Measurements from ENCODE around the gene KIAA1549. TPM values are rescaled to one million over a fixed set of nuclear protein-coding genes. Genes with fewer than 3 reads are reported as not detected.

The KIAA1549 gene
- total RNA-seq, 1 experiment from 2014 or later, result 6.0 TPM

DNA sequence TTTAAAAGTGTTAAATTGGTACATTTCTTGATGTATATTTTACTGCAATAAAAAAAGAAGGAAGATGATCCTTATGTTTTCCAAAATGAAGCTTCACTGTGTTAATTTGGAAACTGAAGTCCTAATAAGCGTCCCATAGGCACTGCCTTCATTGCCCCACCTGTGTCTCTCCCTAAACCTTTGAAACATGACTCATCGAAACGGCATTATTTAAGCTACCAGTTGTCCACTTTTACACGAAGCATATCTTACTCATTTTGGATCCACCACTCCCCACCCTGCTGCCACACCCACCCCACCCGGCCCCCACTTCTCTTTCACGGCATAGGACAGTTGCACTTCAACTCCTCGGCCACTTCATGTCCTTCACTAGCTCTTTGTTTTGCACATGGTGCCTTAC is 85.5 kb downstream of the KIAA1549 start:
- DNase-seq, result no peak
- Histone ChIP-seq H3K36me3 (replicated peaks; ENCODE audit: control insufficient read depth, insufficient read depth, low read length) (peaks cover 5% of the 10 kb centered on the region), H3K4me3 (ENCODE audit: insufficient read depth, low read depth, low read length) (no peak overlapping the region), H3K27me3 (ENCODE audit: control insufficient read depth, insufficient read depth, low read length) (no peaks in the 10 kb centered on the region)

DNA sequence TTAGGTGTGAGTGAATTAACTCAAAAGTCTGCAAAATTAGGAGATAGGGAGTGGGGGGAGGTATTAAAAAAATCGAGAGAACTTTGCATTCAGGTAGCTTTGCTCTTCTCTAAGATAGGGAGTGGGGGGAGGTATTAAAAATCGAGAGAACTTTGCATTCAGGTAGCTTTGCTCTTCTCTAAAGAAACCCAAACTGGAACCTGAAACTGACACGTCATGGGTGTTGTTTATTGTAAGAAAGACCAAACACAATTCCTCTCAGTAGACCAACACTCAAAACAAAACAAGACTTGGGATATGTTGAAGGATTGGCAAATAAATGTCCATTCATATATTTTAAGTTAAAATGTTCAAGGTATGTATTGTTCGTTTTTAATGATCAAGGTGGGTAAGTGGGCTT is 87.9 kb downstream of the KIAA1549 start:
- DNase-seq, result no peak
- H3K4me3 ChIP-seq (ENCODE audit: insufficient read depth, low read depth, low read length), result no peak overlapping the region
- H3K27me3 ChIP-seq (ENCODE audit: control insufficient read depth, insufficient read depth, low read length), result no peaks in the 10 kb centered on the region
- peaks cover 5% of the 10 kb centered on the region for H3K36me3 ChIP-seq (replicated peaks; ENCODE audit: control insufficient read depth, insufficient read depth, low read length)

DNA sequence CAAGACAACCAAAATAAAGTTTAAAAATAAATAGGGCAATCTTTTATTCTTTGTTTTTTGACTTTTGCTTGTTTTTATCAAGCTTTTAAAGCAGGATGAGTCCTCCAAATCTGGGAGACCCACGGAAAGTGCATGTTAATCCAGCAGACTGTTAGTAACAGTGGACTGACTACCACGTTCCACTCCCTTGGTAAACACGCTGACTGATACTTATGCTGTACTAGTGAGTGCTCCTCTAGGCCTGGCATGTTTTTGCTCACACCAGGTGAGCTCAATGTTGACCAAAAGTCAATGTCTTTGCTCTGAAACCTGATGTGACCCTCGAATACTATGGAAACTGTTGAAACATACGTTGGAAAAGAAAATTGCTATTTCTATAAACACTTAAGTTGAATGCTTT is 88.4 kb downstream of the KIAA1549 start:
- DNase-seq, result no peak
- H3K4me3 ChIP-seq (ENCODE audit: insufficient read depth, low read depth, low read length), result no peak overlapping the region
- H3K36me3 ChIP-seq (replicated peaks; ENCODE audit: control insufficient read depth, insufficient read depth, low read length), result peaks cover 5% of the 10 kb centered on the region
- no peaks in the 10 kb centered on the region for H3K27me3 ChIP-seq (ENCODE audit: control insufficient read depth, insufficient read depth, low read length)

- no peak for DNase-seq
- Histone ChIP-seq H3K4me3 (ENCODE audit: insufficient read depth, low read depth, low read length) (no peak overlapping the region), H3K27me3 (ENCODE audit: control insufficient read depth, insufficient read depth, low read length) (no peaks in the 10 kb centered on the region), H3K36me3 (replicated peaks; ENCODE audit: control insufficient read depth, insufficient read depth, low read length) (peaks cover 5% of the 10 kb centered on the region)
Observed at GRCh38 chr7:138892006-138892630, 89.1 kb downstream of the KIAA1549 start.

DNA sequence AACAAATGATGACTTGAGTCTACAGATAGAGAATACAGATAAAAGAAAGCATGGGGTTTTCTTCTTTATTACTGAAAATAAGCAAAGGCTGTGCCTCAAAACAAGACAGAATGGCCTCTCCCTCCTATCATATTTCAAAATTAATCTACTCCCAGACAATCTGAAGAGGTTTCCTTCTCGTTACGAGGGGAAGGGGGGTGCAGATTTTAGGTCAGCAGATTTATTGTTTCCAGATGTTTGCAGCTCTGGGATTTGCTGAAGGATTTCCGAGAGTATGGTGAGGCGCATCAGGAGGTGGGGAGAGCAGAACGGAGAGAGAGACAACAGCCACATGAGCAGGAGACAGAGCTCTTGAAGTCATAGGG is 89.8 kb downstream of the KIAA1549 start:
- Histone ChIP-seq H3K27me3 (ENCODE audit: control insufficient read depth, insufficient read depth, low read length) (no peaks in the 10 kb centered on the region), H3K4me3 (ENCODE audit: insufficient read depth, low read depth, low read length) (no peak overlapping the region), H3K36me3 (replicated peaks; ENCODE audit: control insufficient read depth, insufficient read depth, low read length) (peaks cover 5% of the 10 kb centered on the region)
- DNase-seq, result no peak

- no peak overlapping the region for H3K4me3 ChIP-seq (ENCODE audit: insufficient read depth, low read depth, low read length)
Observed at GRCh38 chr7:138890499-138891445, 90.4 kb downstream of the KIAA1549 start.

GRCh38 chr7:138889582-138890498 is 91.3 kb downstream of the KIAA1549 start:
- DNase-seq, result no peak
- Histone ChIP-seq H3K27me3 (ENCODE audit: control insufficient read depth, insufficient read depth, low read length) (no peaks in the 10 kb centered on the region), H3K36me3 (replicated peaks; ENCODE audit: control insufficient read depth, insufficient read depth, low read length) (peaks cover 5% of the 10 kb centered on the region), H3K4me3 (ENCODE audit: insufficient read depth, low read depth, low read length) (no peak overlapping the region)

More at GRCh38 chr7:138890499-138891445, 90.4 kb downstream of the KIAA1549 start:
- peaks cover 5% of the 10 kb centered on the region for H3K36me3 ChIP-seq (replicated peaks; ENCODE audit: control insufficient read depth, insufficient read depth, low read length)
- no peaks in the 10 kb centered on the region for H3K27me3 ChIP-seq (ENCODE audit: control insufficient read depth, insufficient read depth, low read length)
- no peak for DNase-seq

GRCh38 chr7:138887872-138888656 is 93.1 kb downstream of the KIAA1549 start:
- H3K27me3 ChIP-seq (ENCODE audit: control insufficient read depth, insufficient read depth, low read length), result no peaks in the 10 kb centered on the region

GRCh38 chr7:138887085-138887710 is 94.0 kb downstream of the KIAA1549 start:
- Histone ChIP-seq H3K36me3 (replicated peaks; ENCODE audit: control insufficient read depth, insufficient read depth, low read length) (no peaks in the 10 kb centered on the region; the same call in 1 of the 2 replicates), H3K27me3 (ENCODE audit: control insufficient read depth, insufficient read depth, low read length) (no peaks in the 10 kb centered on the region), H3K4me3 (ENCODE audit: insufficient read depth, low read depth, low read length) (no peak overlapping the region)
- no peak for DNase-seq

More at GRCh38 chr7:138887872-138888656, 93.1 kb downstream of the KIAA1549 start:
- Histone ChIP-seq H3K4me3 (ENCODE audit: insufficient read depth, low read depth, low read length) (no peak overlapping the region), H3K36me3 (replicated peaks; ENCODE audit: control insufficient read depth, insufficient read depth, low read length) (no peaks in the 10 kb centered on the region; the same call in 1 of the 2 replicates)
- no peak for DNase-seq

DNA sequence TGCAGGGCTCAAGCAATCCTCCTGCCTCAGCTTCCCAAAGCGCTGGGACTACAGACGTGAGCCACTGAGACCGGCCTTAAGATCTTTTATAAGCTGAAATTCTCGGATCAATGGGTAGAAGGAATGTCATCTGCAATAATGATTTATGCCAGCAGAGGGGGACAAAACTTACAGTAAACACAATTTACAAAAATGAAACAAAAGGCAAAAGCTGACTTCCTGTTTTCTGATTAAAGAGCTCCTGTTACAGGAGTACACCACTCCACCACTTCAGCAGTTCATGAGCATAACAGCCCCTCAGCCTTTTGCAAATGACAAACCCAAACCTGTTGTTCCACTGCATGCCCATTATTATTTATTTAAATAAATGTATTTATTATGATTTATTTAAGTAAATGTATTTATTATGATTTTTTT is 94.7 kb downstream of the KIAA1549 start:
- Histone ChIP-seq H3K4me3 (ENCODE audit: insufficient read depth, low read depth, low read length) (no peak overlapping the region), H3K36me3 (replicated peaks; ENCODE audit: control insufficient read depth, insufficient read depth, low read length) (no peaks in the 10 kb centered on the region; the same call in 1 of the 2 replicates), H3K27me3 (ENCODE audit: control insufficient read depth, insufficient read depth, low read length) (no peaks in the 10 kb centered on the region)
- no peak for DNase-seq

DNA sequence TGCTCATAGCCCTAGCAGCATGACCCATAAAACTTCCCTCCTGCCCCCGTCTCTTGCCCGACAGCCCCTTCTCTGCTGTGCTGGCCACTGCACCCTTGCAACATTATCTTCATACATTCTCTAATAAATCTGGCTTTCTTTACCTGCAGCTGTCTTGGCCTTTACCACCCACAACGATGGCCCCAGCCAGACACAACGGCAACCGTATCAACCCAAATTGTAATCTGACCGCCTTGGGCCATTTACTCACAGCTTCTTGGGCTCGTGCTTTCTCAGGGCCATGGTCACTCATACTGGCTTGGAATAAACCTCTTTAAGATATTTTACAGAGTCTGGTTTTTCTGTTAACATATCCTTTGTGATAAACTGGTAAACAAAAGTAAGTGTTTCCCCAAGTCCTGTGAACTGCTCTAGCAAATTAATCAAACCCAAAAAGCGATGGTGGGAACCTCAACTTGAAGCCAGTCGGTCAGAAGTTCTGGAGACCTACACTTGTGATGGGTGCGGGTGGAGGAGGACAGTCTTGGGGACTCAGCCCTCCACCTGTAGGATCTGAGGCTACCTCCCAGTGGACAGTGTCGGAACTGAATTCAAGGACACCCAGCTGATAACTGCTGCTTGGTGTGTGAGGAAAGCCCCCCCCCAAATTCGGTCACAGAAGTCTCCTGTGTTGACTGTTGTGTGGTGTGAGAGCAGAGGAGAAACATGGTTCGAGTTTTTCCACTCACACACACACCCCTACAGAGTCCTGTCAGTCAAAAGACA is 95.6 kb downstream of the KIAA1549 start:
- Histone ChIP-seq H3K36me3 (replicated peaks; ENCODE audit: control insufficient read depth, insufficient read depth, low read length) (no peaks in the 10 kb centered on the region; the same call in 1 of the 2 replicates), H3K4me3 (ENCODE audit: insufficient read depth, low read depth, low read length) (no peak overlapping the region), H3K27me3 (ENCODE audit: control insufficient read depth, insufficient read depth, low read length) (no peaks in the 10 kb centered on the region)
- peak; percentile 32 for DNase-seq

DNA sequence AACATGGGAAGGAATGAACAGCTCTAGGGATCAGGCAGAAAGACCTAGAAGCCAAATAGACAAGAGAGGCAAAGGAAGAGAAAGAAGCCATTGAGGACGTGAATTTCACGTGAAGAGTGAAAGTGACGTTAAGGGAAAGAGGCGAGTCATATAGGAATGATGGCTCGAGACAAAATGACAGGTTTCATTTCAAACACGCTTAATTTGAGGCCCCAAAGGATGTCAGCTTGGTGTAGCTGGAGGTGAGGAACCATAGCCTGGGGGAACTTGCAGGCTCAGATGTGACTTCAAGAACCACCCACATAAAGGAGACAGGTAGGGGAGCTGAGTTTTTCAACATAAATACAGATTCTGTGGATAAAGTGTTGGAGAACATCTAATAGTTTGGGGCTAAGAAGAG is 98.9 kb downstream of the KIAA1549 start:
- no peaks in the 10 kb centered on the region for H3K27me3 ChIP-seq (ENCODE audit: control insufficient read depth, insufficient read depth, low read length)
- no peaks in the 10 kb centered on the region; the same call in 1 of the 2 replicates for H3K36me3 ChIP-seq (replicated peaks; ENCODE audit: control insufficient read depth, insufficient read depth, low read length)
- DNase-seq, result no peak
- no peak overlapping the region for H3K4me3 ChIP-seq (ENCODE audit: insufficient read depth, low read depth, low read length)
